NCI-H2196 (cell line): ENCODE measurements around the gene EXOSC10.
"Not testable (repeated sequence)": the region's sequence is repeated elsewhere in the genome, so short reads cannot be mapped to it uniquely, and the experiment has no call there.

Source experiments
- DNase-seq: peaks from one replicate; lab custom pipeline; 2025; ENCODE audit not compliant: unreplicated experiment; lab: John Stamatoyannopoulos, UW

The EXOSC10 gene

DNA sequence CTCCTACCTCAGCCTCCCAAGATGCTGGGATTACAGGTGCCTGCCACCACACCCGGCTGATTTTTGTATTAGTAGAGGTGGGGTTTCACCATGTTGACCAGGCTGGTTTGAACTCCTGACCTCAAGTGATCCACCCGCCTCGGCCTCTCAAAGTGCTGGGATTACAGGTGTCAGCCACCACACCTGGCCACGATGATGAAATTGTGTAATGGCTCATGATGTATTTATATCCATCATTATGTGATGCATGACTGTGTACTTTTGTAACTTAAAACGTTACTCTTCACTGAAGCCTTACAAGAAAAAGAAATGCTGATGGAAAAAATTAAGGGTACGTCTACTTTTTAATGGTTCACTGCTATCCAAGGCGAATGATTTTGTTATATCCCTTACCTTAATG lies 79.7 kb downstream of the EXOSC10 start:
- no peak for DNase-seq

DNA sequence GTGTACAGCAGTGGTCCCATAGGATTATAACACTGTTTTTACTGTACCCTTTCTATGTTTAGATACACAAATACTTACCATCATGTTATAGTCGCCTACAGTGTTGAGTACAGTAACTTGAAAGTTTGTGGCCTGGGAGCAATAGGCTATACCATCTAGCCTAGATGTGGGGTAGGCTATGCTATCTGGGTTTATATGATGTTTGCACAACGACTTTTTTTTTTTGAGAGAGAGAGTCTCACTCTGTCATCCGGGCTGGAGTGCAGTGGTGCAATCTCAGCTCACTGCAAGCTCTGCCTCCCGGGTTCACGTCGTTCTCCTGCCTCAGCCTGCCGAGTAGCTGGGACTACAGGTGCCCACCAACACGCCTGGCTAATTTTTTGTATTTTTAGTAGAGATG lies 80.3 kb downstream of the EXOSC10 start:
- not testable (repeated sequence) for DNase-seq
